PC-9 (cell line): ENCODE measurements around the gene HLA-B.

Experiments
- CTCF ChIP-seq: fragments of 200-600 bp; sonication (generic); conservative IDR thresholded peaks from 2 replicates; pipeline ENCODE4 v1.6.1; 2017; ENCODE audit warnings: mixed run types, antibody characterized with exemption, mild to moderate bottlenecking, moderate library complexity
- EZH2 ChIP-seq: fragments of 200-600 bp; sonication (generic); IDR thresholded peaks from 2 replicates; pipeline ENCODE4 v1.8.0; 2017; ENCODE audit warnings: antibody characterized with exemption, low read depth

- TF ChIP-seq CTCF: no peak
- TF ChIP-seq EZH2: no peak
These were observed 21.2 kb upstream of the HLA-B start for GRCh38 chr6:31378062-31378720.
